Keratinocyte (primary cell): ENCODE data around the gene HBP1. TPM values are rescaled to one million over a fixed set of nuclear protein-coding genes. Genes with fewer than 3 reads are reported as not detected.

Source experiments
- DNase-seq: peaks from one replicate; pipeline ENCODE4 v3.0.0-alpha.2; 2011; ENCODE audit warnings: low read depth, missing footprints, low spot score
- FAIRE-seq: peaks from 2 replicates; lab custom pipeline; 2011; peaks lifted over from hg19 to GRCh38; lab: Jason Lieb, UNC
- H2AFZ ChIP-seq: 2 replicates; pipeline ENCODE4 v1.6.0; 2012; ENCODE audit warnings: low read length, control low read depth, inconsistent platforms; ENCODE audit not compliant: control insufficient read depth
- H3K27ac ChIP-seq: 2 replicates; pipeline ENCODE4 v1.5.1; 2011; ENCODE audit warnings: low read length; ENCODE audit not compliant: control insufficient read depth, insufficient read depth
- H3K27me3 ChIP-seq: 3 replicates; pipeline ENCODE4 v1.6.0; 2011; ENCODE audit warnings: low read length; ENCODE audit not compliant: control insufficient read depth, insufficient read depth; ENCODE audit errors: extremely low read depth
- H3K36me3 ChIP-seq, 2 experiments: 2 replicates in 1 of 2; 3 replicates in 1 of 2; pipeline ENCODE4 v1.5.1; 2011; ENCODE audit warnings: low read length in 2 of 2, mild to moderate bottlenecking in 1 of 2; ENCODE audit not compliant: control insufficient read depth in 2 of 2, insufficient read depth in 2 of 2; ENCODE audit errors: extremely low read depth in 1 of 2
- H3K4me1 ChIP-seq: 3 replicates; pipeline ENCODE4 v1.5.1; 2011; ENCODE audit warnings: low read length; ENCODE audit not compliant: control insufficient read depth, insufficient read depth; ENCODE audit errors: extremely low read depth
- H3K4me2 ChIP-seq: 3 replicates; pipeline ENCODE4 v1.6.0; 2011; ENCODE audit warnings: low read depth, low read length; ENCODE audit not compliant: control insufficient read depth, insufficient read depth; ENCODE audit errors: extremely low read depth
- H3K4me3 ChIP-seq, 3 experiments: fragments of 200-600 bp in 1 of 3; sonication (generic) in 1 of 3; 2 replicates in 2 of 3; 3 replicates in 1 of 3; pipeline ENCODE4 v1.5.1; 2011 to 2016; ENCODE audit warnings: low read length in 3 of 3, mild to moderate bottlenecking in 3 of 3, control low read depth in 2 of 3, inconsistent platforms in 1 of 3, low read depth in 1 of 3, mixed read lengths in 1 of 3, mixed run types in 1 of 3, moderate library complexity in 1 of 3; ENCODE audit not compliant: control insufficient read depth in 2 of 3, insufficient read depth in 2 of 3; ENCODE audit errors: extremely low read depth in 1 of 3
- H3K79me2 ChIP-seq: 2 replicates; pipeline ENCODE4 v1.6.0; 2012; ENCODE audit warnings: low read length; ENCODE audit not compliant: control insufficient read depth, insufficient read depth
- H3K9ac ChIP-seq: 3 replicates; pipeline ENCODE4 v1.6.0; 2011; ENCODE audit warnings: low read length; ENCODE audit not compliant: control insufficient read depth, insufficient read depth; ENCODE audit errors: extremely low read depth
- H3K9me1 ChIP-seq: 3 replicates; pipeline ENCODE4 v1.6.0; 2011; ENCODE audit warnings: low read length; ENCODE audit not compliant: control insufficient read depth, insufficient read depth; ENCODE audit errors: extremely low read depth
- H3K9me3 ChIP-seq: 2 replicates; pipeline ENCODE4 v1.5.1; 2012; ENCODE audit warnings: low read depth, low read length; ENCODE audit not compliant: control insufficient read depth
- H4K20me1 ChIP-seq: 3 replicates; pipeline ENCODE4 v1.6.0; 2011; ENCODE audit warnings: low read length; ENCODE audit not compliant: control insufficient read depth, insufficient read depth; ENCODE audit errors: extremely low read depth
- EZH2 ChIP-seq: IDR thresholded peaks from one replicate; pipeline ENCODE4 v1.6.1; 2012; ENCODE audit warnings: inconsistent platforms, mild to moderate bottlenecking, low read length, moderate library complexity
- dilution Hi-C: fragments of 300-500 bp; cut with MboI; formaldehyde crosslinking; loops from one replicate; pipeline ENCODE4 v1.7.0; 2020; ENCODE audit warnings: low sequenced_read_pairs; ENCODE audit not compliant: extremely low pct_ligation_motif_present
- polyA plus RNA-seq, 5 experiments: library from polyadenylated mRNA; depleted of rRNA in 3 of 5; stranded (reverse) in 3 of 5; stranded (forward) in 1 of 5; unstranded in 1 of 5; fragments of >200 nt; gene quantifications; 1 replicate in 1 of 5; 2 replicates in 3 of 5; 3 replicates in 1 of 5; pipeline versions ENCODE4 v1.2.1 to v1.2.3, GENCODE V29; 2011 to 2012; ENCODE audit warnings: missing spikeins in 2 of 5, low read depth in 1 of 5, low replicate concordance in 1 of 5
- TF ChIP-seq, protein P1 (sequence below), 3 experiments: IDR thresholded peaks in 1 of 3; conservative IDR thresholded peaks in 1 of 3; optimal IDR thresholded peaks in 1 of 3; 2 replicates in 2 of 3; 3 replicates in 1 of 3; pipeline versions ENCODE3 to v1.5.1; 2011; ENCODE audit warnings: low read length in 3 of 3, mild to moderate bottlenecking in 3 of 3, moderate library complexity in 2 of 3, control low read depth in 1 of 3, inconsistent platforms in 1 of 3; ENCODE audit not compliant: insufficient read depth in 2 of 3; ENCODE audit errors: extremely low read depth in 1 of 3

The HBP1 gene
- polyA plus RNA-seq, 1 donor (not counting 4 experiments of a cell fraction or from before 2014, with no cell fraction given) = 42.8 TPM

DNA sequence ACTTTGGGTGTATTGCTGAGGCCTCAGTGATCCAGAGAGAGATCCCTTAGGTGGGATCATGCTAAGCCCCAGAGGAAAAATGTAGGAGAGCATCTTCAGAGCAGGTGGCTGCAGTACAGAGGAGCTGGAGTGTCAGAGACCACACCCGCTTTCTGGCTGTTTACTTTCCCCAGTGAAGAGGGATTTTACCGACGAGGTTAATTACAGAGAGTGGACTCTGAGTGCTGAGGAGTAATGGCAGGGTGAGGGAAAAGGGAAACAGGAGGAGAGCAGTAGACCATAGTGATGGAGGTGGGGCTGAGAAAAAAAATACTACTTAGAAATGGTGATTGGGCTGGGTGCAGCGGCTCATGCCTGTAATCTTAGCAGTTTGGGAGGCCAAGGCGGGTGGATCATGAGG lies 43.3 kb upstream of the HBP1 start:
- no peaks in the 10 kb centered on the region for H3K9me3 ChIP-seq
- no peaks in the 10 kb centered on the region for H3K4me1 ChIP-seq
- no peak overlapping the region for H3K4me2 ChIP-seq
- no peaks in the 10 kb centered on the region for H3K27me3 ChIP-seq
- H3K36me3 ChIP-seq = no peaks in the 10 kb centered on the region
- no peaks in the 10 kb centered on the region for H3K9me1 ChIP-seq
- dilution Hi-C loops = no loop called here
- H3K9ac ChIP-seq = no peak overlapping the region
- FAIRE-seq = no peak
- H3K27ac ChIP-seq = no peak overlapping the region
- H2AFZ ChIP-seq = no peak overlapping the region
- H3K79me2 ChIP-seq = no peaks in the 10 kb centered on the region
- no peaks in the 10 kb centered on the region for H4K20me1 ChIP-seq
- no peak for TF ChIP-seq EZH2
- TF ChIP-seq, protein P1, sequence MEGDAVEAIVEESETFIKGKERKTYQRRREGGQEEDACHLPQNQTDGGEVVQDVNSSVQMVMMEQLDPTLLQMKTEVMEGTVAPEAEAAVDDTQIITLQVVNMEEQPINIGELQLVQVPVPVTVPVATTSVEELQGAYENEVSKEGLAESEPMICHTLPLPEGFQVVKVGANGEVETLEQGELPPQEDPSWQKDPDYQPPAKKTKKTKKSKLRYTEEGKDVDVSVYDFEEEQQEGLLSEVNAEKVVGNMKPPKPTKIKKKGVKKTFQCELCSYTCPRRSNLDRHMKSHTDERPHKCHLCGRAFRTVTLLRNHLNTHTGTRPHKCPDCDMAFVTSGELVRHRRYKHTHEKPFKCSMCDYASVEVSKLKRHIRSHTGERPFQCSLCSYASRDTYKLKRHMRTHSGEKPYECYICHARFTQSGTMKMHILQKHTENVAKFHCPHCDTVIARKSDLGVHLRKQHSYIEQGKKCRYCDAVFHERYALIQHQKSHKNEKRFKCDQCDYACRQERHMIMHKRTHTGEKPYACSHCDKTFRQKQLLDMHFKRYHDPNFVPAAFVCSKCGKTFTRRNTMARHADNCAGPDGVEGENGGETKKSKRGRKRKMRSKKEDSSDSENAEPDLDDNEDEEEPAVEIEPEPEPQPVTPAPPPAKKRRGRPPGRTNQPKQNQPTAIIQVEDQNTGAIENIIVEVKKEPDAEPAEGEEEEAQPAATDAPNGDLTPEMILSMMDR (optimal IDR thresholded peaks at IDR 0.05 in 1 of 3, IDR thresholded peaks at IDR 0.05 in 1 of 3, conservative IDR thresholded peaks at IDR 0.05 in 1 of 3; ENCODE audit: extremely low read depth in 1 of 3, insufficient read depth in 2 of 3, low read length in 3 of 3) = no peak
- DNase-seq = no peak
- no peak overlapping the region for H3K4me3 ChIP-seq

- no peaks in the 10 kb centered on the region for H3K9me3 ChIP-seq
- H3K9ac ChIP-seq = no peak overlapping the region
- no peaks in the 10 kb centered on the region for H3K4me1 ChIP-seq
- H3K36me3 ChIP-seq = no peaks in the 10 kb centered on the region
- dilution Hi-C loops = no loop called here
- no peak overlapping the region for H2AFZ ChIP-seq
- no peaks in the 10 kb centered on the region for H3K9me1 ChIP-seq
- no peaks in the 10 kb centered on the region for H3K79me2 ChIP-seq
- no peak overlapping the region for H3K27ac ChIP-seq
- H3K4me2 ChIP-seq = no peak overlapping the region
- H3K4me3 ChIP-seq = no peak overlapping the region
- no peaks in the 10 kb centered on the region for H4K20me1 ChIP-seq
- DNase-seq = no peak
- FAIRE-seq = no peak
- no peaks in the 10 kb centered on the region for H3K27me3 ChIP-seq
- TF ChIP-seq EZH2 = no peak
- TF ChIP-seq, protein P1 (optimal IDR thresholded peaks at IDR 0.05 in 1 of 3, IDR thresholded peaks at IDR 0.05 in 1 of 3, conservative IDR thresholded peaks at IDR 0.05 in 1 of 3; ENCODE audit: extremely low read depth in 1 of 3, insufficient read depth in 2 of 3, low read length in 3 of 3) = no peak
Measured at GRCh38 chr7:107128217-107128616, 40.6 kb upstream of the HBP1 start.
